ENCODE measurements around the gene MYOD1.

The MYOD1 gene

GRCh38 chr11:17740649-17741235 is 21.4 kb downstream of the MYOD1 start:
- no peak overlapping the region for H3K27ac ChIP-seq
- TF ChIP-seq ZFX (IDR thresholded peaks at IDR 0.05): no peak
- no peak for TF ChIP-seq CTCF (conservative IDR thresholded peaks at IDR 0.05)

- TF ChIP-seq CTCF (conservative IDR thresholded peaks at IDR 0.05) (no peak), ZFX (IDR thresholded peaks at IDR 0.05) (no peak)
- H3K27ac ChIP-seq: no peak overlapping the region
Measured at GRCh38 chr11:17741487-17741886, 22.1 kb downstream of the MYOD1 start.

DNA sequence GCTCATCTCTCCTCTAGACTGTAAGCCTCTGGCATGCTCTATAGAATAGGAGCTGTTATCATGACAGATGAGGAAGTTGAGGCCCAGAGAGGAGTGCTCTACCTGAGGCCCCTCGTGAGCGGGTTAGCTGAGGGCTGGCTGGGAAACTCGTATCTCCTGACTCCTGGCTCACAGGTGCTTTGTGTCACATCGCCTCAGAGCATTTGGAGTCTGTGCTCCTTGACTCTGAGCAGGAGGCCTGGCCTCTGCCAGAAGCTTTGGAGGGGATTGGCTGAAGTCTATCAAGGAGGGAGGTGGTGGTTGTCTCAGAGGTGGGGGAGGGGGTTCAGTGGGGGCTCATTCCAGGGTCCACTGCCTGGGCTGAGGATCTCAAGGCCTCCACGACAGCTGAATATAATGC is 22.6 kb downstream of the MYOD1 start:
- TF ChIP-seq ZFX (IDR thresholded peaks at IDR 0.05) (no peak), CTCF (conservative IDR thresholded peaks at IDR 0.05) (no peak)
- H3K27ac ChIP-seq: no peak overlapping the region

- no peak for TF ChIP-seq CTCF (conservative IDR thresholded peaks at IDR 0.05)
- TF ChIP-seq ZFX (IDR thresholded peaks at IDR 0.05): no peak
- H3K27ac ChIP-seq: no peak overlapping the region
Measured at GRCh38 chr11:17743026-17743807, 23.8 kb downstream of the MYOD1 start.

- TF ChIP-seq CTCF (conservative IDR thresholded peaks at IDR 0.05): no peak
- TF ChIP-seq ZFX (IDR thresholded peaks at IDR 0.05): no peak
Measured at GRCh38 chr11:17743808-17744119, 24.4 kb downstream of the MYOD1 start.

DNA sequence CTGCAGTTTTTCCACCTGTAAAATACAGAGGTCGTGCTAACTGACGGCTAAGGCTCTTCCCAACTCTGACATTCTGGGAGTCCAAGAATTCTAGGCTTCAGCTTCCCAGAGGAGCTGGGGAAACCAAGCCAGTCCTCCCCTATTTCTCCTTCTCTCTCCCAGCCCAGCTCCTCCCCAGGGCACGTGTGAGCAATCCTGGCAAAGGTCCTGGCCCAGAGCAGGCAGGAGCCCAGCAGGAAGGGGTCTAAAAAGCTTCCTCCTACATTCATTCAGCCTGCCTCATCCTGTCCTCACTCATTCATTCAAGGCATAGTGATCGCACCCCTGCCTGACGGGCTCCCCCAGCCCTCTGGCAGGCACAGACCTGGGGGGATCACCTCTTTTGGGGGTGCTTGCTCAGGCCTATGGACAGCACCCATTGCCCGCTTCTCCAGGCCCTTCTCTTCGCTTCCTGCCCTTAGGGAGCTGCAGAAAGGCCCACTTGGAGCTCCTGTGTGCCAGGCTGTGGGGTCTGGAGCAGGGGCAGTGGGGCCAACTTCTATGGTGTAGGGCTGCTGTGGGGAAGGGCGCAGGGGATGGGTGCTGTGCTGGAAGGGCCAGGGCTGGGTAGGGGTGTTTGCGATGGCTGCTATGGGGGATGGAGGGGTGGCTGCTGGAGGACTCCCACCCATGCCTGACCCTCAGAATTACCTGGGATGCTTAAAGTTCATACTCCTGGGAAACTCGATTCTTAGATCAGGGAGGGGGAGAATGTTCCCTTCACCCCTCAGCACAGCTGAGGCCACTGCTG is 25.0 kb downstream of the MYOD1 start:
- TF ChIP-seq ZFX (IDR thresholded peaks at IDR 0.05) (no peak), CTCF (conservative IDR thresholded peaks at IDR 0.05) (no peak)
- H3K27ac ChIP-seq: no peak overlapping the region

More at GRCh38 chr11:17743808-17744119, 24.4 kb downstream of the MYOD1 start:
- no peak overlapping the region for H3K27ac ChIP-seq
